K562 (cell line): ENCODE data around the gene TMEM203. TPM values are rescaled to one million over a fixed set of nuclear protein-coding genes. Genes with fewer than 3 reads are reported as not detected.

Experiments used
- BCOR ChIP-seq: fragments of 450-650 bp; IDR thresholded peaks from 2 replicates; pipeline ENCODE4 v1.6.1; 2016
- CEBPG ChIP-seq, 3 experiments: fragments of 200-800 bp in 1 of 3; sonication (Bioruptor generic) in 1 of 3; sonication (generic) in 1 of 3; formaldehyde crosslinking in 1 of 3; IDR thresholded peaks in 2 of 3; conservative IDR thresholded peaks in 1 of 3; 2 replicates each; pipeline versions ENCODE4 v1.6.1 to v1.8.0; 2016 to 2022; ENCODE audit warnings: missing compliant biosample characterization in 2 of 3, missing genetic modification characterization in 2 of 3, mild to moderate bottlenecking in 1 of 3, missing genetic modification reagents in 1 of 3
- CHD7 ChIP-seq: fragments of 200-600 bp; sonication (generic); IDR thresholded peaks from one replicate; pipeline ENCODE4 v1.6.1; 2012; ENCODE audit warnings: mild to moderate bottlenecking, low read depth, low read length, inconsistent platforms
- MNT ChIP-seq, 2 experiments: fragments of 450-650 bp; conservative IDR thresholded peaks; 2 replicates each; pipeline ENCODE4 v1.6.1; 2017; ENCODE audit warnings: mild to moderate bottlenecking in 2 of 2, moderate library complexity in 2 of 2
- NFE2 ChIP-seq: IDR thresholded peaks from 2 replicates; pipeline ENCODE4 v1.6.1; 2014; ENCODE audit warnings: antibody characterized with exemption, low read depth
- NFIC ChIP-seq: fragments of 450-650 bp; IDR thresholded peaks from 2 replicates; pipeline ENCODE4 v1.6.1; 2017; ENCODE audit warnings: mild to moderate bottlenecking, inconsistent platforms
- SAP30 ChIP-seq: fragments of 200-600 bp; sonication (generic); IDR thresholded peaks from 2 replicates; pipeline ENCODE4 v1.6.1; 2012; ENCODE audit warnings: borderline replicate concordance, low read depth, mild to moderate bottlenecking, moderate library complexity, low read length, control low read depth, inconsistent platforms; ENCODE audit not compliant: insufficient read depth, poor library complexity, severe bottlenecking
- THRAP3 ChIP-seq: fragments of 450-650 bp; IDR thresholded peaks from 2 replicates; pipeline ENCODE4 v1.6.1; 2016; ENCODE audit warnings: mild to moderate bottlenecking, inconsistent platforms, borderline replicate concordance
- ZNF512 ChIP-seq: IDR thresholded peaks from 2 replicates; pipeline ENCODE4 v1.6.1; 2016; ENCODE audit warnings: missing genetic modification characterization, missing compliant biosample characterization
- polyA plus RNA-seq, 8 experiments: library from polyadenylated mRNA; depleted of rRNA in 4 of 8; stranded (reverse) in 5 of 8; unstranded in 3 of 8; fragments of >200 nt; fragmentation: Nextera tagmentation in 2 of 8; fragmentation: Illumina TruSeq in 1 of 8; extraction: Ambion mirVana in 2 of 8; extraction: Trizol in 1 of 8; gene quantifications; 2 replicates each; pipeline versions ENCODE4 v1.2.1 to v1.2.3, GENCODE V29; 2011 to 2014; ENCODE audit warnings: inconsistent platforms in 1 of 8, missing spikeins in 1 of 8
- total RNA-seq, 7 experiments: library from RNA; depleted of rRNA in 6 of 7; stranded (reverse); fragments of >200 nt in 6 of 7; fragmentation: Illumina TruSeq in 2 of 7; extraction: Trizol in 2 of 7; gene quantifications; 2 replicates each; pipeline versions ENCODE4 v1.2.1 to v1.2.3, GENCODE V29; 2011 to 2021; ENCODE audit warnings: low replicate concordance in 1 of 7

The TMEM203 gene
- total and polyA plus RNA-seq, 9 of the 15 experiments (the other 6 are each of a cell fraction or from before 2014, with no cell fraction given): 8.8 to 59.5 (median 37.6) TPM

- TF ChIP-seq ZNF512 (tag) (no peak), NFE2 (no peak), CEBPG (CRISPR knock-in tag; IDR thresholded peaks at IDR 0.05) (no peak), CEBPG (tag; conservative IDR thresholded peaks at IDR 0.05 in 1 of 2, IDR thresholded peaks at IDR 0.05 in 1 of 2) (no peak), BCOR (peak; percentile 4; the same call in 1 of the 2 replicates), CHD7 (no peak), MNT (conservative IDR thresholded peaks at IDR 0.05) (no peak; a peak in 1 of 4 replicates), NFIC (peak; percentile 42; the same call in 1 of the 2 replicates), SAP30 (peak; percentile 60), THRAP3 (no peak)
These were observed 49.4 kb upstream of the TMEM203 start, which contains the start of gene NELFB (continued) for GRCh38 chr9:137254624-137255447.
